Endothelial cell of umbilical vein (primary cell): ENCODE results near the gene IZUMO3. TPM values are rescaled to one million over a fixed set of nuclear protein-coding genes. Genes with fewer than 3 reads are reported as not detected.

Source experiments
- BruUV-seq: library from RNA; stranded (reverse); fragments of 400-500 nt; replicated peaks from 2 replicates; lab custom pipeline; 2021; lab: Mats Ljungman, UMichigan
- CTCF ChIA-PET: fragments of 300-600, 350-600 bp; sonication (Branson Sonifier 250); formaldehyde crosslinking; loops from one replicate; lab custom pipeline; 2021; ENCODE audit warnings: antibody characterized with exemption, inconsistent platforms; lab: Charles Lee
- POLR2A ChIA-PET: fragments of 300-600, 350-600 bp; sonication (Branson Sonifier 250); formaldehyde crosslinking; loops from one replicate; lab custom pipeline; 2021; ENCODE audit warnings: antibody characterized with exemption, inconsistent platforms; lab: Charles Lee
- DNase-seq: peaks from one replicate; pipeline ENCODE4 v3.0.0-alpha.2; 2011; ENCODE audit warnings: low read depth, low spot score
- FAIRE-seq: peaks from 2 replicates; lab custom pipeline; 2011; peaks lifted over from hg19 to GRCh38; lab: Jason Lieb, UNC
- H2AFZ ChIP-seq: 2 replicates; pipeline ENCODE4 v1.6.0; 2012; ENCODE audit warnings: low read depth, low read length, control low read depth, inconsistent platforms
- H3K27ac ChIP-seq: 2 replicates; pipeline ENCODE4 v1.5.1; 2011; ENCODE audit warnings: low read depth, mild to moderate bottlenecking, control low read depth, low read length, moderate library complexity; ENCODE audit not compliant: insufficient read depth
- H3K27me3 ChIP-seq, 2 experiments: 2 replicates each; pipeline versions ENCODE4 v1.6.0 to v1.6.1; 2011; ENCODE audit warnings: low read length in 2 of 2, mixed read lengths in 1 of 2; ENCODE audit not compliant: control insufficient read depth in 2 of 2, insufficient read depth in 2 of 2
- H3K36me3 ChIP-seq, 2 experiments: 2 replicates in 1 of 2; 3 replicates in 1 of 2; pipeline ENCODE4 v1.5.1; 2011; ENCODE audit warnings: low read length in 2 of 2, mild to moderate bottlenecking in 1 of 2, moderate library complexity in 1 of 2; ENCODE audit not compliant: control insufficient read depth in 2 of 2, insufficient read depth in 2 of 2; ENCODE audit errors: extremely low read depth in 1 of 2
- H3K4me1 ChIP-seq: 3 replicates; pipeline ENCODE4 v1.5.1; 2011; ENCODE audit warnings: mild to moderate bottlenecking, low read length; ENCODE audit not compliant: control insufficient read depth, insufficient read depth; ENCODE audit errors: extremely low read depth
- H3K4me2 ChIP-seq: 2 replicates; pipeline ENCODE4 v1.6.1; 2011; ENCODE audit warnings: low read length, control low read depth, mixed read lengths; ENCODE audit not compliant: insufficient read depth
- H3K4me3 ChIP-seq, 3 experiments: fragments of 200-600 bp in 1 of 3; sonication (generic), shearing (Covaris generic) in 1 of 3; replicated peaks in 1 of 3; 2 replicates each; pipeline ENCODE4 v1.5.1; 2011 to 2016; ENCODE audit warnings: control low read depth in 3 of 3, low read length in 3 of 3, mild to moderate bottlenecking in 2 of 3, inconsistent platforms in 1 of 3, low read depth in 1 of 3, moderate library complexity in 1 of 3; ENCODE audit not compliant: insufficient read depth in 1 of 3
- H3K79me2 ChIP-seq: 2 replicates; pipeline ENCODE4 v1.6.0; 2012; ENCODE audit warnings: low read length, inconsistent platforms; ENCODE audit not compliant: control insufficient read depth, insufficient read depth
- H3K9ac ChIP-seq: replicated peaks from 2 replicates; pipeline ENCODE3; 2011; ENCODE audit warnings: low read length, control low read depth; ENCODE audit not compliant: insufficient read depth; ENCODE audit errors: extremely low read depth
- H3K9me1 ChIP-seq: replicated peaks from 3 replicates; pipeline ENCODE4 v1.6.0; 2011; ENCODE audit warnings: mild to moderate bottlenecking, low read length; ENCODE audit not compliant: control insufficient read depth, insufficient read depth; ENCODE audit errors: extremely low read depth
- H3K9me3 ChIP-seq: replicated peaks from 2 replicates; pipeline ENCODE4 v1.5.1; 2012; ENCODE audit warnings: low read length, inconsistent platforms; ENCODE audit not compliant: control insufficient read depth, insufficient read depth
- H4K20me1 ChIP-seq: replicated peaks from 2 replicates; pipeline ENCODE3; 2011; ENCODE audit warnings: mild to moderate bottlenecking, low read length; ENCODE audit not compliant: control insufficient read depth, insufficient read depth; ENCODE audit errors: extremely low read depth
- CTCF ChIP-seq, 2 donors: IDR thresholded peaks; 1 replicate in 1 of 2; 2 replicates in 1 of 2; pipeline ENCODE4 v1.5.1; 2011; ENCODE audit warnings: low read length in 2 of 2, mild to moderate bottlenecking in 2 of 2, moderate library complexity in 2 of 2, control low read depth in 1 of 2, inconsistent platforms in 1 of 2, low read depth in 1 of 2; ENCODE audit not compliant: insufficient read depth in 1 of 2; ENCODE audit errors: extremely low read depth in 1 of 2
- EZH2 ChIP-seq: IDR thresholded peaks from 2 replicates; pipeline ENCODE4 v1.6.1; 2012; ENCODE audit warnings: borderline replicate concordance, low read depth, mild to moderate bottlenecking, moderate library complexity, low read length, inconsistent platforms; ENCODE audit not compliant: severe bottlenecking
- FOS ChIP-seq: IDR thresholded peaks from 2 replicates; pipeline ENCODE4 v1.6.1; 2011; ENCODE audit warnings: mild to moderate bottlenecking, low read length, moderate library complexity, borderline replicate concordance; ENCODE audit not compliant: insufficient read depth
- GATA2 ChIP-seq: IDR thresholded peaks from 2 replicates; pipeline ENCODE4 v1.7.0; 2011; ENCODE audit warnings: low read depth, mild to moderate bottlenecking, moderate library complexity, mixed read lengths, low read length; ENCODE audit not compliant: insufficient read length, insufficient read depth
- JUN ChIP-seq: IDR thresholded peaks from 2 replicates; pipeline ENCODE4 v1.6.1; 2011; ENCODE audit warnings: borderline replicate concordance, low read depth; ENCODE audit not compliant: insufficient read length, insufficient read depth
- MAX ChIP-seq: IDR thresholded peaks from 2 replicates; pipeline ENCODE4 v1.6.1; 2011; ENCODE audit not compliant: insufficient read depth, insufficient read length
- MYC ChIP-seq: IDR thresholded peaks from one replicate; pipeline ENCODE4 v1.6.1; 2011; ENCODE audit warnings: mild to moderate bottlenecking, low read depth, low read length
- POLR2A ChIP-seq: IDR thresholded peaks from 2 replicates; pipeline ENCODE4 v1.6.1; 2012; ENCODE audit warnings: low read depth, mild to moderate bottlenecking, control low read depth, low read length
- POLR2AphosphoS5 ChIP-seq: IDR thresholded peaks from 2 replicates; pipeline ENCODE4 v1.6.1; 2012; ENCODE audit warnings: low read depth, mild to moderate bottlenecking, control low read depth, low read length, moderate library complexity; ENCODE audit not compliant: insufficient read depth
- dilution Hi-C: fragments of 300-500 bp; cut with MboI; formaldehyde crosslinking; loops from one replicate; pipeline ENCODE4 v1.15.0; 2019; ENCODE audit warnings: low sequenced_read_pairs; ENCODE audit not compliant: extremely low pct_ligation_motif_present
- intact Hi-C: fragments of 100-400 bp; cut with micrococcal nuclease; formaldehyde crosslinking; loops from one replicate; pipeline ENCODE4 v1.10.0; 2022
- polyA plus RNA-seq, 4 experiments: library from polyadenylated mRNA; depleted of rRNA in 3 of 4; stranded (reverse) in 3 of 4; unstranded in 1 of 4; fragments of >200 nt; gene quantifications; 2 replicates each; pipeline versions ENCODE4 v1.2.1 to v1.2.3, GENCODE V29; 2011 to 2012; ENCODE audit warnings: missing spikeins in 1 of 4
- total RNA-seq: library from RNA; stranded (reverse); gene quantifications from 2 replicates; pipeline ENCODE4 v1.2.3, GENCODE V29; 2021

Gene IZUMO3
- total and polyA plus RNA-seq, 2 donors (not counting 3 experiments of a cell fraction or from before 2014, with no cell fraction given) = not detected

DNA sequence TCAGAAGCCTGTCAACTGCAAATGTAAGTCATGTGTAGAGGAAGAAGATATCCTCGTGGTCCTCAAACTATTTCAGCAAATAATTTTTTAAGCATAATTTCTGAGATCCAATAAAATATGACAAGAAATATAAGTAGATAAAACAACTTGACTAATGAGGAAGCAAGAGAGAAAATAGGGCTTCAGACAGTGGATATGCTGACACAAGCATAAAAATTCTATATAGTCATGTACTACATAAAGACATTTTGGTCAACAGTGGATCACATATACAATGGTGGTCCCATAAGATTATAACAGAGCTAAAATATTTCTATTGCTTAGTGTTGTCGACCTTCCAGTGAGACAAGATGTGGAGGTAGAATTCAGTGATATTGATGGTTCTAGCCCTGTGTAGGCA is 42.2 kb upstream of the IZUMO3 start:
- no peak overlapping the region for H3K27ac ChIP-seq
- no peak for FAIRE-seq
- ChIA-PET POLR2A (no interaction called here), CTCF (no interaction called here)
- H2AFZ ChIP-seq = no peak overlapping the region
- no peak overlapping the region for H3K4me3 ChIP-seq
- DNase-seq = no peak
- H3K9me3 ChIP-seq = no peaks in the 10 kb centered on the region
- dilution Hi-C loops (no loop called here), intact Hi-C loops (no loop called here)
- no peak overlapping the region for H3K9ac ChIP-seq
- H4K20me1 ChIP-seq = no peaks in the 10 kb centered on the region
- no peak overlapping the region for H3K4me2 ChIP-seq
- H3K36me3 ChIP-seq = no peaks in the 10 kb centered on the region
- TF ChIP-seq MAX (no peak), EZH2 (no peak)
- H3K4me1 ChIP-seq = no peaks in the 10 kb centered on the region
- H3K27me3 ChIP-seq = no peaks in the 10 kb centered on the region
- no peaks in the 10 kb centered on the region for H3K9me1 ChIP-seq
- BruUV-seq = no TSS peak
- H3K79me2 ChIP-seq = no peaks in the 10 kb centered on the region

GRCh38 chr9:24582146-24583126 is 36.7 kb upstream of the IZUMO3 start:
- Histone ChIP-seq H3K9me1 (no peaks in the 10 kb centered on the region), H3K79me2 (no peaks in the 10 kb centered on the region), H3K27ac (no peak overlapping the region), H3K4me1 (no peaks in the 10 kb centered on the region), H3K27me3 (no peaks in the 10 kb centered on the region), H2AFZ (no peak overlapping the region), H3K4me3 (no peak overlapping the region), H3K9me3 (no peaks in the 10 kb centered on the region), H4K20me1 (no peaks in the 10 kb centered on the region), H3K4me2 (no peak overlapping the region), H3K9ac (no peak overlapping the region), H3K36me3 (no peaks in the 10 kb centered on the region)
- TF ChIP-seq JUN = no peak
- no peak for TF ChIP-seq POLR2A
- no peak for TF ChIP-seq EZH2
- TF ChIP-seq GATA2 = no peak
- no peak for TF ChIP-seq POLR2AphosphoS5
- no peak for TF ChIP-seq FOS
- TF ChIP-seq MYC = no peak
- no peak for TF ChIP-seq MAX
- no peak for TF ChIP-seq CTCF (IDR thresholded peaks at IDR 0.05; ENCODE audit: extremely low read depth in 1 of 2, insufficient read depth in 1 of 2, low read depth in 1 of 2, low read length in 2 of 2)
- DNase-seq = no peak
- FAIRE-seq = no peak
- dilution Hi-C loops (no loop called here), intact Hi-C loops (no loop called here)
- ChIA-PET CTCF (no interaction called here), POLR2A (no interaction called here)
- no TSS peak for BruUV-seq
